WTC11 (cell line): Measurements from ENCODE around the gene PPP6R1. TPM values are rescaled to one million over a fixed set of nuclear protein-coding genes. Genes with fewer than 3 reads are reported as not detected.
A peak's percentile ranks its signal among the peaks of the same experiment; 100 is the strongest.

Experiments
- ATAC-seq: fragments of 200-7000 bp; cut with Tn5 transposase; 2 replicates; pipeline ENCODE4 v1.10.0; 2021; ENCODE audit warnings: mild to moderate bottlenecking, moderate library complexity
- CTCF ChIA-PET: fragments of 300-600 bp; sonication (Branson Sonifier 250); formaldehyde crosslinking; loops from one replicate; lab custom pipeline; 2021; ENCODE audit warnings: antibody characterized with exemption; lab: Charles Lee
- POLR2A ChIA-PET: fragments of 350-600 bp; sonication (Branson Sonifier 250); formaldehyde crosslinking; loops from one replicate; lab custom pipeline; 2021; ENCODE audit warnings: antibody characterized with exemption; lab: Charles Lee
- DNase-seq: peaks from one replicate; pipeline ENCODE4 v3.0.0; 2021; ENCODE audit warnings: low spot score
- H3K27ac Mint-ChIP-seq: 2 replicates; pipeline ENCODE4 v1.8.0; 2021; ENCODE audit warnings: mixed read lengths
- H3K27me3 Mint-ChIP-seq: 2 replicates; pipeline ENCODE4 v1.8.0; 2021; ENCODE audit warnings: low read depth, mild to moderate bottlenecking, moderate library complexity, mixed read lengths
- H3K36me3 Mint-ChIP-seq: 2 replicates; pipeline ENCODE4 v1.8.0; 2021; ENCODE audit warnings: mixed read lengths
- H3K4me1 Mint-ChIP-seq: 2 replicates; pipeline ENCODE4 v1.8.0; 2022; ENCODE audit warnings: mixed read lengths
- H3K4me3 Mint-ChIP-seq: 2 replicates; pipeline ENCODE4 v1.8.0; 2021; ENCODE audit warnings: mild to moderate bottlenecking, moderate library complexity, mixed read lengths
- H3K9me3 Mint-ChIP-seq: 2 replicates; pipeline ENCODE4 v1.8.0; 2021; ENCODE audit warnings: mixed read lengths
- ATF1 ChIP-seq: sonication (generic); formaldehyde crosslinking; IDR thresholded peaks from 2 replicates; pipeline ENCODE4 v1.8.1; 2023; ENCODE audit warnings: mild to moderate bottlenecking, moderate library complexity, missing genetic modification reagents
- CDX4 ChIP-seq: fragments of 250-450 bp; sonication (Bioruptor Pico); IDR thresholded peaks from 2 replicates; pipeline ENCODE4 v1.9.0; 2021; ENCODE audit warnings: moderate library complexity, mild to moderate bottlenecking, inconsistent platforms, borderline replicate concordance
- E2F5 ChIP-seq: sonication (generic); formaldehyde crosslinking; IDR thresholded peaks from 2 replicates; pipeline ENCODE4 v1.8.1; 2022; ENCODE audit warnings: mild to moderate bottlenecking, moderate library complexity, missing genetic modification reagents
- FOXP1 ChIP-seq: sonication (generic); formaldehyde crosslinking; IDR thresholded peaks from 2 replicates; pipeline ENCODE4 v1.8.0; 2022; ENCODE audit warnings: missing genetic modification reagents, mild to moderate bottlenecking, moderate library complexity, borderline replicate concordance
- FOXP4 ChIP-seq: sonication (generic); formaldehyde crosslinking; IDR thresholded peaks from 2 replicates; pipeline ENCODE4 v1.8.0; 2022; ENCODE audit warnings: mild to moderate bottlenecking, missing genetic modification reagents
- IRF1 ChIP-seq: sonication (generic); formaldehyde crosslinking; IDR thresholded peaks from 2 replicates; pipeline ENCODE4 v1.8.0; 2023; ENCODE audit warnings: missing genetic modification reagents
- MAX ChIP-seq: sonication (generic); formaldehyde crosslinking; IDR thresholded peaks from 2 replicates; pipeline ENCODE4 v1.8.0; 2022; ENCODE audit warnings: mild to moderate bottlenecking, missing genetic modification reagents
- MYBL2 ChIP-seq: sonication (generic); formaldehyde crosslinking; IDR thresholded peaks from 2 replicates; pipeline ENCODE4 v1.8.1; 2023; ENCODE audit warnings: mild to moderate bottlenecking, moderate library complexity, missing genetic modification reagents
- NFATC4 ChIP-seq: fragments of 250-450 bp; sonication (Bioruptor Pico); IDR thresholded peaks from 2 replicates; pipeline ENCODE4 v1.9.0; 2021; ENCODE audit warnings: mild to moderate bottlenecking
- SMAD4 ChIP-seq: sonication (generic); formaldehyde crosslinking; IDR thresholded peaks from 2 replicates; pipeline ENCODE4 v1.8.0; 2022; ENCODE audit warnings: mild to moderate bottlenecking, missing genetic modification reagents
- SOX15 ChIP-seq: fragments of 250-450 bp; sonication (Bioruptor Pico); IDR thresholded peaks from 2 replicates; pipeline ENCODE4 v1.9.0; 2021; ENCODE audit warnings: mild to moderate bottlenecking
- STAT6 ChIP-seq: sonication (generic); formaldehyde crosslinking; conservative IDR thresholded peaks from 2 replicates; pipeline ENCODE4 v1.8.1; 2023; ENCODE audit warnings: mild to moderate bottlenecking, low read depth, missing genetic modification reagents, moderate library complexity
- TEAD4 ChIP-seq: sonication (generic); formaldehyde crosslinking; IDR thresholded peaks from 2 replicates; pipeline ENCODE4 v1.8.0; 2022; ENCODE audit warnings: mild to moderate bottlenecking, missing genetic modification reagents
- USF1 ChIP-seq: sonication (generic); formaldehyde crosslinking; IDR thresholded peaks from 2 replicates; pipeline ENCODE4 v1.8.0; 2022; ENCODE audit warnings: mild to moderate bottlenecking, missing genetic modification reagents
- ZNF138 ChIP-seq: sonication (generic); formaldehyde crosslinking; conservative IDR thresholded peaks from 2 replicates; pipeline ENCODE4 v1.8.1; 2022; ENCODE audit warnings: mild to moderate bottlenecking, moderate library complexity, missing genetic modification reagents
- ZNF263 ChIP-seq: sonication (generic); formaldehyde crosslinking; IDR thresholded peaks from 2 replicates; pipeline ENCODE4 v1.8.1; 2022; ENCODE audit warnings: low read depth, mild to moderate bottlenecking, moderate library complexity, missing genetic modification reagents
- ZNF416 ChIP-seq: fragments of 250-450 bp; sonication (Bioruptor Pico); IDR thresholded peaks from 2 replicates; pipeline ENCODE4 v1.9.0; 2021; ENCODE audit warnings: mild to moderate bottlenecking, inconsistent platforms
- ZNF532 ChIP-seq: fragments of 250-450 bp; sonication (Bioruptor Pico); IDR thresholded peaks from 2 replicates; pipeline ENCODE4 v1.9.0; 2021; ENCODE audit warnings: mild to moderate bottlenecking, borderline replicate concordance
- total RNA-seq: library from RNA; stranded (reverse); gene quantifications from 3 replicates; pipeline ENCODE4 v1.2.3, GENCODE V29; 2021

The PPP6R1 gene
- total RNA-seq, 1 experiment from 2014 or later = 91.8 TPM

- TF ChIP-seq FOXP1 (CRISPR knock-in tag) (no peak), IRF1 (CRISPR knock-in tag) (no peak), E2F5 (CRISPR knock-in tag) (no peak), STAT6 (no peak), MYBL2 (CRISPR knock-in tag) (no peak)
These were observed 28.7 kb upstream of the PPP6R1 start (continued) for GRCh38 chr19:55287361-55288079.

GRCh38 chr19:55285229-55285890 lies 26.5 kb upstream of the PPP6R1 start:
- POLR2A ChIA-PET = interaction anchor here (1.1 kb wide), 1 partner anchor 26 kb away, joined by 3 read pairs; the partner anchor contains the start of gene PPP6R1
- H3K4me1 Mint-ChIP-seq = peaks cover 20% of the 10 kb centered on the region
- peak overlapping the region; percentile 69 for H3K4me3 Mint-ChIP-seq
- H3K27ac Mint-ChIP-seq = peak overlapping the region; percentile 78
- H3K27me3 Mint-ChIP-seq = no peaks in the 10 kb centered on the region
- no peaks in the 10 kb centered on the region for H3K9me3 Mint-ChIP-seq
- ATAC-seq (no peak), DNase-seq (no peak)
- peaks cover 14% of the 10 kb centered on the region for H3K36me3 Mint-ChIP-seq
- CTCF ChIA-PET = interaction anchor here (0.6 kb wide), 1 partner anchor 339 kb away, joined by 3 read pairs; the partner anchor contains the start of gene ZNF784
- no peak for TF ChIP-seq MAX (CRISPR knock-in tag)
- TF ChIP-seq SOX15 (CRISPR knock-in tag) = no peak
- TF ChIP-seq ZNF416 (CRISPR knock-in tag) = no peak
- TF ChIP-seq ZNF138 (CRISPR knock-in tag) = no peak
- TF ChIP-seq CDX4 (CRISPR knock-in tag) = no peak
- TF ChIP-seq ZNF532 (CRISPR knock-in tag) = no peak
- no peak for TF ChIP-seq TEAD4
- no peak for TF ChIP-seq NFATC4 (CRISPR knock-in tag)
- no peak for TF ChIP-seq ZNF263 (CRISPR knock-in tag)
- no peak for TF ChIP-seq STAT6
- TF ChIP-seq USF1 (CRISPR knock-in tag) = no peak
- TF ChIP-seq SMAD4 (CRISPR knock-in tag) = no peak
- no peak for TF ChIP-seq ATF1 (CRISPR knock-in tag)
- TF ChIP-seq FOXP4 (CRISPR knock-in tag) = no peak
